Transverse colon (tissue), 4 donors: ENCODE results near the gene TRABD2B. TPM values are rescaled to one million over a fixed set of nuclear protein-coding genes. Genes with fewer than 3 reads are reported as not detected.

ENCODE experiments used
- DNase-seq: peaks from one replicate; pipeline ENCODE4 v3.0.0-alpha.2; 2019
- H3K27ac ChIP-seq, 4 donors: fragments of 200-600 bp; sonication (generic); 2 replicates each; pipeline ENCODE4 v1.5.1; 2016 to 2018; ENCODE audit warnings: inconsistent platforms in 4 of 4
- H3K27me3 ChIP-seq: fragments of 200-600 bp; sonication (generic); 2 replicates; pipeline ENCODE4 v1.5.1; 2017; ENCODE audit warnings: inconsistent platforms
- H3K36me3 ChIP-seq, 4 donors: fragments of 200-600 bp; sonication (generic); 2 replicates each; pipeline ENCODE4 v1.5.1; 2017 to 2019; ENCODE audit warnings: inconsistent platforms in 4 of 4
- H3K4me1 ChIP-seq, 4 donors: fragments of 200-600 bp; sonication (generic); 2 replicates each; pipeline ENCODE4 v1.5.1; 2017 to 2020; ENCODE audit warnings: inconsistent platforms in 4 of 4
- H3K4me3 ChIP-seq, 4 donors: fragments of 200-600 bp; sonication (generic); 1 replicate in 1 of 4; 2 replicates in 3 of 4; pipeline versions ENCODE4 v1.5.1 to v1.6.1; 2017 to 2019; ENCODE audit warnings: inconsistent platforms in 4 of 4
- H3K9me3 ChIP-seq, 2 donors: fragments of 200-600 bp; sonication (generic); 2 replicates each; pipeline ENCODE4 v1.5.1; 2017 to 2019; ENCODE audit warnings: inconsistent platforms in 2 of 2
- EP300 ChIP-seq: sonication (generic); formaldehyde crosslinking; IDR thresholded peaks from one replicate; pipeline ENCODE4 v1.6.1; 2017; ENCODE audit warnings: antibody characterized with exemption, low read depth
- POLR2A ChIP-seq: fragments of 450-650 bp; IDR thresholded peaks from one replicate; pipeline ENCODE4 v1.6.1; 2016; ENCODE audit warnings: antibody characterized with exemption, mild to moderate bottlenecking, moderate library complexity
- POLR2AphosphoS5 ChIP-seq, 3 donors: sonication (generic); formaldehyde crosslinking; IDR thresholded peaks; one replicate each; pipeline ENCODE4 v1.6.1; 2016; ENCODE audit warnings: antibody characterized with exemption in 3 of 3
- WGBS, 2 donors: methylation state at CpG; one replicate each; pipeline ENCODE4 v1.1.5; 2018; ENCODE audit warnings: low coverage in 1 of 2; 5-methylcytosine and 5-hydroxymethylcytosine counted together
- in situ Hi-C, 4 donors: fragments of 200-750 bp; cut with MboI; loops; one replicate each; pipeline versions ENCODE4 v1.15.0 to v1.15.1; 2017; ENCODE audit warnings: low sequenced_read_pairs in 3 of 4, low pct_ligation_motif_present in 1 of 4, low pct_unique_long_range_greater_than_20kb in 1 of 4
- intact Hi-C: fragments of 100-400 bp; cut with DNase I; formaldehyde crosslinking; loops from one replicate; pipeline ENCODE4 v1.15.1; 2023; ENCODE audit warnings: low total_unique reads
- total RNA-seq, 4 donors: library from RNA; depleted of rRNA; stranded (reverse); fragments of >200 nt; gene quantifications; one replicate each; pipeline ENCODE4 v1.1.0, GENCODE V29; 2016
- TF ChIP-seq, protein P1 (sequence below), 5 experiments: fragments of 200-600 bp in 3 of 5; fragments of 450-650 bp in 2 of 5; sonication (generic) in 3 of 5; IDR thresholded peaks; 1 replicate in 2 of 5; 2 replicates in 3 of 5; pipeline ENCODE4 v1.5.1; 2016 to 2017; ENCODE audit warnings: antibody characterized with exemption in 5 of 5, inconsistent platforms in 3 of 5, mild to moderate bottlenecking in 2 of 5, moderate library complexity in 1 of 5

TRABD2B gene
- total RNA-seq, result under 1 TPM in 3 of 4 donors, not detected in 1; 0.27 to 0.48 (median 0.37) TPM

DNA sequence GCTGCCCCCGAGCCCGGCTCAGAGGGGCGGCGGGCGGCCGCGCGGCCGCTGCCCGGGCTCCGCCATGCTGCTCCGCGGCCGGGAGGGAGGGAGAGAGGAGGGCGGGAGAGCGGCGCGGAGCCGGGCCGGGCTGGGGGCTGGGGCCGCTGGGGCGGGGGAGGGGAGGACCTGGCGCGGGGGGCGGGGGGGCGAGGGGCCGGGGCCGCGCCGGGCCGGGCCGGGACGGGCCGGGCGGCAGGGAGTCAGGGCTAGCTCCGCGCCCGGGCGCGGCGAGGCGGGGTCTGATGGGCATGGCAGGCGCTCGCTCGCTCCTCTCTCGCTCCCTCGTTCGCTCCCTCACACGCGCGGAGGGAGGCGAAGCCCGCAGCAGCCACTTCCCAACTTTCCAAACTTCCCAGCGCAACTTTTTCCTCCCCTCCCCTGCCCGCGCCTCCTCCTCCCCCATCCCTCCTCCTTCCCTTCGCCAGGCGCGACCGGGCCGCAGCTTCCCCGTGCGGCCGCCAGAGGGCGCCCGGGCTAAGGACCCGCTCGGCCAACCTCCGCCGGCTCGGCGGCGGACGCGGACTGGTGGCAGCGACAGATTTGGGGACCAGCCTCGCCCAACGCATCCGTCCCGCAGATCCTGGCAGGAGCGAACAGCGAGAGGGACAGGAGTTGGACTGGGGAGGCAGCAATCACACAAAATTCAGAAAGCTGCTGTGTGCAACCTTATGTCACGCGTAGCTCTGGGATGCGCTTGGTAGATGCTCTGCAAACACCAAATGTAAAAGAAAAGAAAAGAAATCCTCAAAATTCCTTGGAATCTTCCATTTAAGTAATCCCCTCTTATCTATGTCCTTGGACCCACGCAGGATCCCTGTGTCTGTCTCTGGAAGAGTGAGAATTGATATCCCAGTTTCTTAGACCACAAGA lies at the start of gene TRABD2B:
Gene TRABD2B (minus strand): TSS at position 97 of the 912 bp plus-strand sequence.
- 0 to 6% methylated on average over 1 to 38 of the region's 86 CpGs for WGBS, 2 donors
- in situ Hi-C loops (no loop called here), intact Hi-C loops (no loop called here)
- Histone ChIP-seq H3K9me3 (no peaks in the 10 kb centered on the region), H3K4me3 (peak within 1 kb of the TSS; percentile 33 to 67 (median 56)), H3K36me3 (no peaks in the 10 kb centered on the region), H3K27ac (peak within 1 kb of the TSS; percentile 59 to 73 (median 68)), H3K4me1 (peaks cover 0 to 10% (median 8%) of the 10 kb centered on the region in 4 donors), H3K27me3 (peaks cover 33% of the 10 kb centered on the region)
- peak; percentile 79 for DNase-seq
- no peak for TF ChIP-seq POLR2A
- TF ChIP-seq, protein P1, sequence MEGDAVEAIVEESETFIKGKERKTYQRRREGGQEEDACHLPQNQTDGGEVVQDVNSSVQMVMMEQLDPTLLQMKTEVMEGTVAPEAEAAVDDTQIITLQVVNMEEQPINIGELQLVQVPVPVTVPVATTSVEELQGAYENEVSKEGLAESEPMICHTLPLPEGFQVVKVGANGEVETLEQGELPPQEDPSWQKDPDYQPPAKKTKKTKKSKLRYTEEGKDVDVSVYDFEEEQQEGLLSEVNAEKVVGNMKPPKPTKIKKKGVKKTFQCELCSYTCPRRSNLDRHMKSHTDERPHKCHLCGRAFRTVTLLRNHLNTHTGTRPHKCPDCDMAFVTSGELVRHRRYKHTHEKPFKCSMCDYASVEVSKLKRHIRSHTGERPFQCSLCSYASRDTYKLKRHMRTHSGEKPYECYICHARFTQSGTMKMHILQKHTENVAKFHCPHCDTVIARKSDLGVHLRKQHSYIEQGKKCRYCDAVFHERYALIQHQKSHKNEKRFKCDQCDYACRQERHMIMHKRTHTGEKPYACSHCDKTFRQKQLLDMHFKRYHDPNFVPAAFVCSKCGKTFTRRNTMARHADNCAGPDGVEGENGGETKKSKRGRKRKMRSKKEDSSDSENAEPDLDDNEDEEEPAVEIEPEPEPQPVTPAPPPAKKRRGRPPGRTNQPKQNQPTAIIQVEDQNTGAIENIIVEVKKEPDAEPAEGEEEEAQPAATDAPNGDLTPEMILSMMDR (IDR thresholded peaks at IDR 0.05), result peak; percentile 92 to 98 (median 95)
- peak in 1 of 3 donors; percentile 26 for TF ChIP-seq POLR2AphosphoS5 (IDR thresholded peaks at IDR 0.05)
- no peak for TF ChIP-seq EP300

DNA sequence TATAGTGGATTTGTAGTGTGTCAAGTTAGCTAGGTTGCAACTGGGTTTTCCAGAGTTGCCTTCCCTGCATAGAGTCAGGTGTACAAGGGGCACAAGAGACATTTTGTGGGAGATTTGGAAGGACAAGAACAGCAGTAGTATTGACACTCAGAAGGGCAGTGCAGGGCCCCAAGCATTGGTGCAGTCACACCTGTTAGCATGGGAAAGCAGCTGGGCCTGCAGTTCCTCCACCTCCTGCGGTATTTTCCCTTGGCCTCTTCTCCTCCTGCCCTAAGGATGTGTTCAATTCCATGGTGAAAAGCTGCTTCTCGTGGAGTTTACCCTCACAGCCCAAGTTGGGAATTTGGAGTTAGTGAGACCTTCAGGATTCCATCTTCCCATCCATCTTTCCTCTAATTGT lies 47.1 kb upstream of the TRABD2B start:
- 66% methylated on average over 2 of the region's 2 CpGs; no CpG with 5 or more reads in 1 of the 2 donors for WGBS, 2 donors
- H3K4me3 ChIP-seq, result no peak overlapping the region
- in situ Hi-C loops (no loop called here), intact Hi-C loops (no loop called here)
- TF ChIP-seq, protein P1 (IDR thresholded peaks at IDR 0.05), result no peak
- TF ChIP-seq POLR2AphosphoS5 (IDR thresholded peaks at IDR 0.05) (no peak), POLR2A (no peak), EP300 (no peak)
- peaks cover 0 to 8% (median 3%) of the 10 kb centered on the region in 4 donors for H3K4me1 ChIP-seq
- H3K36me3 ChIP-seq, result no peaks in the 10 kb centered on the region
- no peak for DNase-seq
- H3K27me3 ChIP-seq, result no peaks in the 10 kb centered on the region
- H3K9me3 ChIP-seq, result no peaks in the 10 kb centered on the region
- H3K27ac ChIP-seq, result no peak overlapping the region

DNA sequence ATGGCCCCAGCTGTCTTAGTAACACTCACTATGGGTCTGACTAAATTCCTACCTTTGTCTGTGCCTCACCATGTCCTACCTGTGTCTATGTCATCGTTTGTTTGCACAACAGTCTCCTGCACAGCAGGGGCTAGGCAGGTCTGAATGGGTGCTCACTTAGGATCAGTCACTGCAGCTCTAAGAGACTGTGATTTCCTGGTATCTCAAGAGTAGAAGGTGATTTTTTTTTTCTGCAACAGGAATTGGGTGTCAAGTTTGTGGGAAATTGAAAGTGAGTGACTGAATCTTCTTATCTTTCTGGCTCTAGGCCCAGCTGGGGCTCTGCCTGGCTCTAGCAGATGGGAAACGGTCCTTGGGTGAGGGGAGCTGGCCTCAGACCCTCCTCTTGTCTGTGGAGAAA lies 46.4 kb upstream of the TRABD2B start:
- intact Hi-C loops (no loop called here), in situ Hi-C loops (no loop called here)
- Histone ChIP-seq H3K27ac (no peak overlapping the region), H3K9me3 (no peaks in the 10 kb centered on the region), H3K36me3 (no peaks in the 10 kb centered on the region), H3K4me3 (no peak overlapping the region), H3K4me1 (peaks cover 0 to 8% (median 4%) of the 10 kb centered on the region in 4 donors), H3K27me3 (no peaks in the 10 kb centered on the region)
- WGBS, 2 donors, result 39% methylated on average over 2 of the region's 2 CpGs; no CpG with 5 or more reads in 1 of the 2 donors
- TF ChIP-seq POLR2AphosphoS5 (IDR thresholded peaks at IDR 0.05) (no peak), POLR2A (no peak), EP300 (no peak)
- TF ChIP-seq, protein P1 (IDR thresholded peaks at IDR 0.05), result no peak
- DNase-seq, result no peak

DNA sequence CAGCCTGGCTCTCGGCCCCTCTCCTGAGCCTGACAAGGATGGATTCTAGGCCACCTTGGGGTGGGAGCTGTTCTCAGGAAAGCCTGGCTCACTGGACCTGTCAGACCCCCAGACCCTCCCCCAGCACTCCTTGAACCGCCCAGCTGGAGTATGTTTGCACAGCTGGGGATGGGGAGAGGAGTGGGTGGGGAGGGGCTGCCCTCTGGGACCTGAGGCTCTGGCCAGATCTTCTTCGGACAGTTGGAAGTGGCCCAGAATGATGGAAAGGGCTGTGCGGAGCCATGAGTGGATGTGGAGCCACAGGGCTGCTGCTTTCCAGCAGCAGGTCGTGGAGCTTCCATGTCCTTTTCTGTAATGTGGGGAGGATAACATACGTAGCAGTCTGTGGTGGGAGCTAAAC lies 43.0 kb upstream of the TRABD2B start:
- intact Hi-C loops (no loop called here), in situ Hi-C loops (no loop called here)
- DNase-seq, result no peak
- H3K27ac ChIP-seq, result no peak overlapping the region
- H3K9me3 ChIP-seq, result no peaks in the 10 kb centered on the region
- no peaks in the 10 kb centered on the region for H3K36me3 ChIP-seq
- H3K4me3 ChIP-seq, result no peak overlapping the region
- H3K4me1 ChIP-seq, result peaks cover 0 to 8% (median 4%) of the 10 kb centered on the region in 4 donors
- H3K27me3 ChIP-seq, result no peaks in the 10 kb centered on the region
- TF ChIP-seq EP300 (no peak), POLR2AphosphoS5 (IDR thresholded peaks at IDR 0.05) (no peak)
- WGBS, 2 donors, result 60% methylated on average over 1 to 6 of the region's 6 CpGs
